Measurements from ENCODE around the gene PDE4B.

- TF ChIP-seq, protein P1, sequence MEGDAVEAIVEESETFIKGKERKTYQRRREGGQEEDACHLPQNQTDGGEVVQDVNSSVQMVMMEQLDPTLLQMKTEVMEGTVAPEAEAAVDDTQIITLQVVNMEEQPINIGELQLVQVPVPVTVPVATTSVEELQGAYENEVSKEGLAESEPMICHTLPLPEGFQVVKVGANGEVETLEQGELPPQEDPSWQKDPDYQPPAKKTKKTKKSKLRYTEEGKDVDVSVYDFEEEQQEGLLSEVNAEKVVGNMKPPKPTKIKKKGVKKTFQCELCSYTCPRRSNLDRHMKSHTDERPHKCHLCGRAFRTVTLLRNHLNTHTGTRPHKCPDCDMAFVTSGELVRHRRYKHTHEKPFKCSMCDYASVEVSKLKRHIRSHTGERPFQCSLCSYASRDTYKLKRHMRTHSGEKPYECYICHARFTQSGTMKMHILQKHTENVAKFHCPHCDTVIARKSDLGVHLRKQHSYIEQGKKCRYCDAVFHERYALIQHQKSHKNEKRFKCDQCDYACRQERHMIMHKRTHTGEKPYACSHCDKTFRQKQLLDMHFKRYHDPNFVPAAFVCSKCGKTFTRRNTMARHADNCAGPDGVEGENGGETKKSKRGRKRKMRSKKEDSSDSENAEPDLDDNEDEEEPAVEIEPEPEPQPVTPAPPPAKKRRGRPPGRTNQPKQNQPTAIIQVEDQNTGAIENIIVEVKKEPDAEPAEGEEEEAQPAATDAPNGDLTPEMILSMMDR (IDR thresholded peaks at IDR 0.05; ENCODE audit: low read length), result no peak
- no peak for TF ChIP-seq EZH2 (IDR thresholded peaks at IDR 0.05; ENCODE audit: borderline replicate concordance, low read length)
Measured at GRCh38 chr1:66386712-66387111, 594.0 kb downstream of the PDE4B start.
